Raji (cell line): ENCODE results near the gene SSR3.

ENCODE experiments used
- POLR2A ChIP-seq: IDR thresholded peaks from 2 replicates; pipeline ENCODE4 v1.6.1; 2011; ENCODE audit warnings: low read depth, low read length, control low read depth; ENCODE audit not compliant: insufficient read depth

Gene SSR3

GRCh38 chr3:156548041-156548687, 6.8 kb downstream of the SSR3 start:
- TF ChIP-seq POLR2A: no peak

- TF ChIP-seq POLR2A: no peak
Measured at GRCh38 chr3:156547637-156548036, 7.3 kb downstream of the SSR3 start.

- no peak for TF ChIP-seq POLR2A
Measured at GRCh38 chr3:156543043-156543555, 11.8 kb downstream of the SSR3 start.

- TF ChIP-seq POLR2A: no peak
Measured at GRCh38 chr3:156542101-156543042, 12.5 kb downstream of the SSR3 start.

GRCh38 chr3:156539802-156540201, 15.1 kb downstream of the SSR3 start:
- no peak for TF ChIP-seq POLR2A

GRCh38 chr3:156539051-156539450, 15.9 kb downstream of the SSR3 start:
- TF ChIP-seq POLR2A: no peak

GRCh38 chr3:156536524-156537316, 18.2 kb downstream of the SSR3 start:
- TF ChIP-seq POLR2A: no peak

GRCh38 chr3:156535798-156536197, 19.1 kb downstream of the SSR3 start:
- TF ChIP-seq POLR2A: no peak

- TF ChIP-seq POLR2A: no peak
Measured at GRCh38 chr3:156535162-156535627, 19.7 kb downstream of the SSR3 start.

- no peak for TF ChIP-seq POLR2A
Measured at GRCh38 chr3:156533205-156533604, 21.7 kb downstream of the SSR3 start.

GRCh38 chr3:156532730-156533129, 22.2 kb downstream of the SSR3 start:
- TF ChIP-seq POLR2A: no peak

GRCh38 chr3:156530980-156531379, 23.9 kb downstream of the SSR3 start:
- no peak for TF ChIP-seq POLR2A

GRCh38 chr3:156527060-156527459, 27.9 kb downstream of the SSR3 start:
- TF ChIP-seq POLR2A: no peak

- no peak for TF ChIP-seq POLR2A
Measured at GRCh38 chr3:156525808-156526207, 29.1 kb downstream of the SSR3 start.

GRCh38 chr3:156522673-156523072, 32.2 kb downstream of the SSR3 start:
- TF ChIP-seq POLR2A: no peak

GRCh38 chr3:156519758-156520162, 35.2 kb downstream of the SSR3 start:
- no peak for TF ChIP-seq POLR2A

GRCh38 chr3:156518726-156519125, 36.2 kb downstream of the SSR3 start:
- no peak for TF ChIP-seq POLR2A
